Osteoblast (primary cell): ENCODE data around the gene ST8SIA4. TPM values are rescaled to one million over a fixed set of nuclear protein-coding genes. Genes with fewer than 3 reads are reported as not detected.

Experiments
- DNase-seq: peaks from one replicate; pipeline ENCODE4 v3.0.0; 2011; ENCODE audit warnings: low spot score, mixed read lengths; ENCODE audit not compliant: insufficient read length; ENCODE audit errors: missing footprints
- H2AFZ ChIP-seq: 2 replicates; pipeline ENCODE4 v1.6.0; 2011; ENCODE audit warnings: mild to moderate bottlenecking, low read length
- H3K27ac ChIP-seq: 2 replicates; pipeline ENCODE4 v1.5.1; 2011; ENCODE audit warnings: mild to moderate bottlenecking, low read depth, low read length, moderate library complexity
- H3K27me3 ChIP-seq: 2 replicates; pipeline ENCODE4 v1.6.0; 2012; ENCODE audit warnings: mild to moderate bottlenecking, control low read depth, inconsistent platforms, low read length, moderate library complexity; ENCODE audit not compliant: insufficient read depth
- H3K36me3 ChIP-seq: 2 replicates; pipeline ENCODE4 v1.5.1; 2011; ENCODE audit warnings: mild to moderate bottlenecking, low read length, control low read depth, moderate library complexity; ENCODE audit not compliant: insufficient read depth
- H3K4me1 ChIP-seq: 2 replicates; pipeline ENCODE4 v1.5.1; 2011; ENCODE audit warnings: mild to moderate bottlenecking, low read length, control low read depth, moderate library complexity; ENCODE audit not compliant: insufficient read depth
- H3K4me2 ChIP-seq: 2 replicates; pipeline ENCODE4 v1.6.0; 2011; ENCODE audit warnings: mild to moderate bottlenecking, low read length; ENCODE audit not compliant: insufficient read depth
- H3K4me3 ChIP-seq: fragments of 200-600 bp; sonication (generic); 3 replicates; pipeline ENCODE4 v1.5.1; 2012; ENCODE audit warnings: mild to moderate bottlenecking, low read length, inconsistent platforms; ENCODE audit not compliant: insufficient read depth
- H3K79me2 ChIP-seq: 2 replicates; pipeline ENCODE4 v1.6.0; 2012; ENCODE audit warnings: mild to moderate bottlenecking, low read length, control low read depth, inconsistent platforms; ENCODE audit not compliant: insufficient read depth
- H3K9me3 ChIP-seq: 2 replicates; pipeline ENCODE4 v1.5.1; 2011; ENCODE audit warnings: low read depth, low read length, control low read depth
- H4K20me1 ChIP-seq: 2 replicates; pipeline ENCODE4 v1.6.0; 2012; ENCODE audit warnings: mild to moderate bottlenecking, low read length, control low read depth; ENCODE audit not compliant: insufficient read depth
- CTCF ChIP-seq: IDR thresholded peaks from 2 replicates; pipeline ENCODE4 v1.5.1; 2011; ENCODE audit warnings: mild to moderate bottlenecking, low read depth, low read length, moderate library complexity; ENCODE audit errors: extremely low read depth
- total RNA-seq: library from RNA; depleted of rRNA; stranded (reverse); fragments of >200 nt; gene quantifications from 2 replicates; pipeline ENCODE4 v1.2.3, GENCODE V29; 2012

The ST8SIA4 gene
- total RNA-seq, 1 donor = 1.4 TPM

- Histone ChIP-seq H3K4me1 (no peaks in the 10 kb centered on the region), H3K79me2 (no peaks in the 10 kb centered on the region), H3K36me3 (no peaks in the 10 kb centered on the region), H3K27me3 (no peaks in the 10 kb centered on the region), H3K9me3 (no peaks in the 10 kb centered on the region), H3K4me2 (no peak overlapping the region), H4K20me1 (no peaks in the 10 kb centered on the region), H3K4me3 (no peak overlapping the region), H3K27ac (no peak overlapping the region), H2AFZ (no peak overlapping the region)
- peak; percentile 65 for DNase-seq
- TF ChIP-seq CTCF = no peak
Observed at GRCh38 chr5:100797861-100798260, 105.2 kb downstream of the ST8SIA4 start.

GRCh38 chr5:100796851-100797250 lies 106.2 kb downstream of the ST8SIA4 start:
- Histone ChIP-seq H3K4me2 (no peak overlapping the region), H3K27ac (no peak overlapping the region), H3K27me3 (no peaks in the 10 kb centered on the region), H3K4me1 (no peaks in the 10 kb centered on the region), H3K9me3 (no peaks in the 10 kb centered on the region), H4K20me1 (no peaks in the 10 kb centered on the region), H3K4me3 (no peak overlapping the region), H2AFZ (no peak overlapping the region), H3K36me3 (no peaks in the 10 kb centered on the region), H3K79me2 (no peaks in the 10 kb centered on the region)
- no peak for TF ChIP-seq CTCF
- no peak for DNase-seq

GRCh38 chr5:100794844-100795243 lies 108.2 kb downstream of the ST8SIA4 start:
- Histone ChIP-seq H3K27me3 (no peaks in the 10 kb centered on the region), H3K4me1 (no peaks in the 10 kb centered on the region), H3K79me2 (no peaks in the 10 kb centered on the region), H3K9me3 (no peaks in the 10 kb centered on the region), H3K4me2 (no peak overlapping the region), H3K36me3 (no peaks in the 10 kb centered on the region), H3K4me3 (no peak overlapping the region), H3K27ac (no peak overlapping the region), H4K20me1 (no peaks in the 10 kb centered on the region), H2AFZ (no peak overlapping the region)
- no peak for TF ChIP-seq CTCF
- no peak for DNase-seq

- no peaks in the 10 kb centered on the region for H3K9me3 ChIP-seq
- H3K27me3 ChIP-seq = no peaks in the 10 kb centered on the region
- no peaks in the 10 kb centered on the region for H3K36me3 ChIP-seq
- TF ChIP-seq CTCF = no peak
- H3K4me1 ChIP-seq = no peaks in the 10 kb centered on the region
- H3K79me2 ChIP-seq = no peaks in the 10 kb centered on the region
- no peak overlapping the region for H3K27ac ChIP-seq
- H4K20me1 ChIP-seq = no peaks in the 10 kb centered on the region
- no peak for DNase-seq
- no peak overlapping the region for H3K4me3 ChIP-seq
- H2AFZ ChIP-seq = no peak overlapping the region
- H3K4me2 ChIP-seq = no peak overlapping the region
Observed at GRCh38 chr5:100794218-100794617, 108.9 kb downstream of the ST8SIA4 start.
